A673 (cell line): ENCODE data around the gene SOX15. TPM values are rescaled to one million over a fixed set of nuclear protein-coding genes. Genes with fewer than 3 reads are reported as not detected.

Experiments used
- BruUV-seq: library from RNA; stranded (reverse); fragments of 400-500 nt; replicated peaks from 2 replicates; lab custom pipeline; 2021; lab: Mats Ljungman, UMichigan
- CTCF ChIA-PET: fragments of 300-600 bp; sonication (Branson Sonifier 250); formaldehyde crosslinking; loops from one replicate; lab custom pipeline; 2022; ENCODE audit warnings: antibody characterized with exemption; lab: Charles Lee
- POLR2A ChIA-PET: fragments of 300-600 bp; sonication (Branson Sonifier 250); formaldehyde crosslinking; loops from one replicate; lab custom pipeline; 2022; ENCODE audit warnings: antibody characterized with exemption; ENCODE audit not compliant: low non-redundant PET; lab: Charles Lee
- DNase-seq: peaks from one replicate; pipeline ENCODE4 v3.0.0-alpha.2; 2015; ENCODE audit warnings: low spot score
- H3K27ac ChIP-seq: fragments of 200-600 bp; sonication (generic); 2 replicates; pipeline ENCODE4 v1.5.1; 2016; ENCODE audit warnings: mixed run types, low read depth, mild to moderate bottlenecking, mixed read lengths, antibody characterized with exemption, low read length; ENCODE audit not compliant: poor library complexity, severe bottlenecking
- H3K27me3 ChIP-seq: fragments of 200-600 bp; sonication (generic); replicated peaks from 2 replicates; pipeline ENCODE4 v1.6.1; 2017; ENCODE audit warnings: mixed run types, low read depth, mild to moderate bottlenecking, mixed read lengths, antibody characterized with exemption, low read length; ENCODE audit not compliant: insufficient read depth, poor library complexity
- H3K36me3 ChIP-seq: fragments of 200-600 bp; sonication (generic); 2 replicates; pipeline ENCODE4 v1.6.1; 2016; ENCODE audit warnings: mixed run types, mild to moderate bottlenecking, mixed read lengths, antibody characterized with exemption, low read length; ENCODE audit not compliant: insufficient read depth, poor library complexity, severe bottlenecking
- H3K4me1 ChIP-seq: fragments of 200-600 bp; sonication (generic); 2 replicates; pipeline ENCODE4 v1.6.1; 2017; ENCODE audit warnings: mixed run types, mild to moderate bottlenecking, mixed read lengths, antibody characterized with exemption, low read length; ENCODE audit not compliant: insufficient read depth, poor library complexity, severe bottlenecking
- H3K4me3 ChIP-seq: fragments of 200-600 bp; sonication (generic); 2 replicates; pipeline ENCODE4 v1.5.1; 2016; ENCODE audit warnings: low read depth, mixed run types, mild to moderate bottlenecking, mixed read lengths, low read length; ENCODE audit not compliant: poor library complexity, severe bottlenecking
- H3K9me3 ChIP-seq: fragments of 200-600 bp; sonication (generic); 2 replicates; pipeline ENCODE4 v1.6.1; 2016; ENCODE audit warnings: mixed run types, low read depth, mild to moderate bottlenecking, mixed read lengths, antibody characterized with exemption, low read length; ENCODE audit not compliant: poor library complexity, severe bottlenecking
- CTCF ChIP-seq: fragments of 300-800, 200-600 bp; sonication (generic); conservative IDR thresholded peaks from 2 replicates; pipeline ENCODE4 v1.5.1; 2017; ENCODE audit warnings: low read depth, mild to moderate bottlenecking, antibody characterized with exemption, low read length, moderate library complexity, mixed read lengths
- EZH2 ChIP-seq: fragments of 200-600 bp; sonication (generic); IDR thresholded peaks from 2 replicates; pipeline ENCODE4 v1.6.1; 2017; ENCODE audit warnings: borderline replicate concordance, low read depth, mild to moderate bottlenecking, mixed read lengths, antibody characterized with exemption, low read length; ENCODE audit not compliant: poor library complexity, severe bottlenecking
- intact Hi-C: fragments of 100-400 bp; cut with micrococcal nuclease; formaldehyde crosslinking; loops from one replicate; pipeline ENCODE4 v1.10.0; 2022; ENCODE audit not compliant: unreplicated experiment
- total RNA-seq: library from RNA; stranded (reverse); gene quantifications from 2 replicates; pipeline ENCODE4 v1.2.3, GENCODE V29; 2021

Gene SOX15
- total RNA-seq, 1 experiment from 2014 or later, result 1.3 TPM

- no TSS peak for BruUV-seq
- H3K4me3 ChIP-seq, result no peak overlapping the region
Observed at GRCh38 chr17:7582396-7583252, 7.3 kb downstream of the SOX15 start.

GRCh38 chr17:7580604-7581575 is 9.0 kb downstream of the SOX15 start:
- DNase-seq, result no peak

More at GRCh38 chr17:7582396-7583252, 7.3 kb downstream of the SOX15 start:
- CTCF ChIA-PET, result interaction anchor here (0.6 to 1.0 kb wide), 2 partner anchors 67 to 105 kb away, joined by 5 to 6 read pairs; partner anchors contain the start of genes TP53 and WRAP53
- no peak for DNase-seq
- no peaks in the 10 kb centered on the region for H3K9me3 ChIP-seq
- intact Hi-C loops, result loop anchor here (5.0 kb wide), 2 partner anchors 105 to 305 kb away; partner anchors contain the start of genes CHD3, TP53 and WRAP53
- H3K36me3 ChIP-seq, result peaks cover 43% of the 10 kb centered on the region
- POLR2A ChIA-PET, result interaction anchor here (0.6 kb wide), 1 partner anchor 325 kb away, joined by 6 read pairs; no protein-coding TSS in a partner anchor
- no peaks in the 10 kb centered on the region for H3K27me3 ChIP-seq
- peaks cover 50% of the 10 kb centered on the region for H3K4me1 ChIP-seq
- H3K27ac ChIP-seq, result peak overlapping the region; percentile 99
- TF ChIP-seq EZH2, result no peak
- TF ChIP-seq CTCF, result no peak

More at GRCh38 chr17:7580604-7581575, 9.0 kb downstream of the SOX15 start:
- Histone ChIP-seq H3K9me3 (no peaks in the 10 kb centered on the region), H3K36me3 (peaks cover 49% of the 10 kb centered on the region), H3K4me1 (peaks cover 59% of the 10 kb centered on the region), H3K4me3 (no peak overlapping the region), H3K27ac (peak overlapping the region; percentile 74), H3K27me3 (no peaks in the 10 kb centered on the region)
- BruUV-seq, result no TSS peak
- no peak for TF ChIP-seq EZH2
- no peak for TF ChIP-seq CTCF
- POLR2A ChIA-PET, result interaction anchor here (0.6 to 0.7 kb wide), 3 partner anchors 71 to 338 kb away, joined by 3 to 5 read pairs (median 5); partner anchors contain the start of gene WRAP53
- intact Hi-C loops, result loop anchor here (5.0 kb wide), 2 partner anchors 106 to 306 kb away; partner anchors contain the start of genes CHD3, TP53 and WRAP53
- CTCF ChIA-PET, result interaction anchor here (2.0 kb wide), 1 partner anchor 8 kb away, joined by 6 read pairs; no protein-coding TSS in a partner anchor
